GM10847 (cell line): ENCODE results near the gene PGAP3.

Experiments
- POLR2A ChIP-seq: IDR thresholded peaks from 2 replicates; pipeline ENCODE4 v1.6.1; 2011; ENCODE audit not compliant: insufficient read length; ENCODE audit errors: extremely low read depth

Gene PGAP3, protein sequence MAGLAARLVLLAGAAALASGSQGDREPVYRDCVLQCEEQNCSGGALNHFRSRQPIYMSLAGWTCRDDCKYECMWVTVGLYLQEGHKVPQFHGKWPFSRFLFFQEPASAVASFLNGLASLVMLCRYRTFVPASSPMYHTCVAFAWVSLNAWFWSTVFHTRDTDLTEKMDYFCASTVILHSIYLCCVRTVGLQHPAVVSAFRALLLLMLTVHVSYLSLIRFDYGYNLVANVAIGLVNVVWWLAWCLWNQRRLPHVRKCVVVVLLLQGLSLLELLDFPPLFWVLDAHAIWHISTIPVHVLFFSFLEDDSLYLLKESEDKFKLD

DNA sequence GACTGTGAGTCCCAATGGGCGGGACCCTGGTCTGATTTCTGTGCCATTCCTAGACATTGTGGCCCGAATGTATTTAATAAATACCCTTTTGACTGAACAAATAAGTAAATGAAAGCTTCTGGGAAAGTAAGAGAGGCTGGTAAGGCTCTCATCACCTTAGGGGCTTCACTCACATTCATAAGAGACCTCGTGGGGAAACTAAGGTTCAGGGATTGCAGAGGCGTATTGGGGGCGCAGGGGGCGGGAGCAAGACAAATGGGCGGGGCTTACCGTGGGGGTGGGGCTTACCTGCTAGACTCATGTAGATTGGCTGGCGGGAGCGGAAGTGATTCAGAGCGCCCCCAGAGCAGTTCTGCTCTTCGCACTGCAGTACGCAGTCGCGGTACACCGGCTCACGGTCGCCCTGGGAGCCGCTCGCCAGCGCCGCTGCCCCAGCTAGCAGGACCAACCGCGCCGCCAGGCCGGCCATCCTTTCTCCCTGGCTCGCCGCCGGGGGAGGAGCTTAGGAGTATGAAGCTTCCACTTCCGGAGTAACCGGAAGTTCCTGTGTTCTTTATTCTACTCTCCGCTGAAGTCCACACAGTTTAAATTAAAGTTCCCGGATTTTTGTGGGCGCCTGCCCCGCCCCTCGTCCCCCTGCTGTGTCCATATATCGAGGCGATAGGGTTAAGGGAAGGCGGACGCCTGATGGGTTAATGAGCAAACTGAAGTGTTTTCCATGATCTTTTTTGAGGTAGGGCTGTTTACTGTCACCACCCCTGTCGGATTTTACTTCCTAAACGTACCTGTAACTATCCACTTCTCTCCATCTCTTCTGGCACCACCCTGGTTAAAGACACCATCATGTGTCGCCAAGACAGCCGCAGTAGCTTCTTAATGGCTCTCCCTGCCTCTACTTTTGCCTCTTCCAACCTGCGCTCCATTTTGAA, at the start of gene PGAP3:
PGAP3 (minus strand) TSS at position 512 of the 929 bp plus-strand sequence; CDS start at position 469, 43 bp downstream.
- TF ChIP-seq POLR2A = peak; percentile 65

DNA sequence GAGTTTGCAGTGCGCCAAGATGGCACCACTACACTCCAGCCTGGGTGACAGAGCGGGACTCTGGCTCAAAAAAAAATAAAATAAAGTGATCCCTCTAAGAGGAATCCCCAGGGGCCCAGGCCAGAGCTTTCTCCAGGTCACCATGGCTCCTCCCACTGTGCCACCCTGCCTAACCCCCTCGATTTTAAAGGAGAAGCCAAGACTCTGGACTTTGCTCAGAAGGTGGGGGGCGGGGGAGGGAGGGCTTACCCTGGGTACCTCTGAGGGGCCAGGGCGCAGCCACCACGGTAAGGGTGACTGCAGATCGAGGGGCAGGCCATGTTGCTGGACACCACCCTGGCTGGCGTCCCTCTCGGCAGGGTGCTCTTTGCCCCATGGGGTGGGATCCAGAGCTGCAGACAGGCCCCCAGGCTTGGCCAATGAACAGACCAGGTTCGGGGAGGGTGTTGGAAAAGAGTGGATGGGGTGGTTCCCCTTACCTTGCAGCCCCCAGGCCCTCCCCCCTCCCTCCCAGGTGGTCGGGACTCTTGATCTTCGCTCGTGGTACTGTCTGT, 49.4 kb upstream of the PGAP3 start:
- no peak for TF ChIP-seq POLR2A

DNA sequence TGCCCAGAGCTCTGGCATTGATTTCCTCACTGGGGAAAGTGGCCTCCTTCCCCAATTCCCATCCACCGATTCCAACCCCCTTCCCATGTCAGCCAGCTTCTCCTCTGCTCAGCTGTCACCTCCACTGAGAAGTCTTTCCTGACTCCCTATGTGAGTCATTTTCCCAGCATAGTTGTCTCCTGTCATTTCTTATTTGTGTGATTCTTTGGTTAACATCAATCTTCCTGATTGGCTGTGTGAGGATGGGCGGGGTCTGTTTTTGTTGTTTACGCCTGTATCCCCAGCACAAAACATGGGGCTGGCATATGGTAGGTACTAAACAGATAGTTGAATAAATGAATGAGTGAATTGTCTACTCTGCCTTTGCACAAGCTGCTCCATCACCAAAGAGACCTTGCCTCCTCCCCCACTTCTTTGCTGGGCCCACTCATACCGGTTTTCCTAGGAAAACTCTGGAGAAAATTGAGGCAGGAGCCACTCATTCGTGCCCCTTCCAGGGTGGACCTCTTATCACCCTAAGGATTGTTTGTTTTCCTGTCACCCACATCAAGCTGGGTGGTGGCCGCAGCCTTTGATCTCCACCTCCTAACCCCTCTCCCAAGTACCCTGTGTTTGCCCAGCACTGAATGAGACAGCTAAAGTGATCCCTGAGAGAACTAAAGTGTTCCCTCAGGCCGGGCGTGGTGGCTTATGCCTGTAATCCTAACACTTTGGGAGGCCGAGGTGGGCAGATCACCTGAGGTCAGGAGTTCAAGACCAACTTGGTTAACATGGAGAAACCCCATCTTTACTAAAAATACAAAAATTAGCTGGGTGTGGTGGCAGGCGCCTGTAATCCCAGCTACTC, 48.7 kb upstream of the PGAP3 start:
- TF ChIP-seq POLR2A = no peak

DNA sequence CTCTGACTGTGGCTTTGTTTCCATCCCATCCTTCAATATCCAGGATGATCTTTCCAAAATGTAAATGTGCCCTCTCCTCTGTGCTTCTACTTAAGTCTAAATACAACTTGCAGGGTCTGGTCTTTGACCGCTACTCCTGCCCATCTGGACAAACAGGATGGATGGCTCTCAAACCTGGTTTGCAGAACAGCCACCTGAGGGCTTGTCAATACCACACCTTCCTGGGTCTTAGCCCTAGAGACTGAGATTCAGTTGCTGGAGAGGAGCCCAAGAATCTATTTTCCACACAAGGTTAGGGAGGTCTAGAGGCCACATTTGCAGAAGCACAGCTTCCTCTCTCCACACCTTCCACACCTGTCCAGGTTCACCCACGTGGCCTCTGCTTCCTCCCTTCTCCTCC, 48.0 kb upstream of the PGAP3 start:
- no peak for TF ChIP-seq POLR2A

DNA sequence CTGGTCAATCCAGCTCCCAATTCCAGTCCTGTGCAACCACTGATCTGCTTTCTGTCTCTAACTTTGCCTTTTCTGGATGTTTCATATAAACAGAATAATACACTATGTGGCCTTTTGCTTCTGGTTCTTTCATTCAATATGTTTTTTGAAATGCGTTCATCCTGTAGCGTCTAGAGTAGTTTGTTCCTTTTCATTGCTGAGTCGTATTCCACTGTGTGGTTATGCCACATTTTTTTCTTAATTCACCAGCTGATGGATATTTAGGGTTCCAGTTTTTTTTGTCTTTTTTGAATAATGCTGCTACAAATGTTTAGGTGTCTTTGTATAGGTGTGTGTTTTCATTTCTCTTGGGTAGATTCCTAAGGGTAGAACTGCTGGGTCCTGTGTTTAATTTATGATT, 44.7 kb upstream of the PGAP3 start:
- TF ChIP-seq POLR2A = no peak

DNA sequence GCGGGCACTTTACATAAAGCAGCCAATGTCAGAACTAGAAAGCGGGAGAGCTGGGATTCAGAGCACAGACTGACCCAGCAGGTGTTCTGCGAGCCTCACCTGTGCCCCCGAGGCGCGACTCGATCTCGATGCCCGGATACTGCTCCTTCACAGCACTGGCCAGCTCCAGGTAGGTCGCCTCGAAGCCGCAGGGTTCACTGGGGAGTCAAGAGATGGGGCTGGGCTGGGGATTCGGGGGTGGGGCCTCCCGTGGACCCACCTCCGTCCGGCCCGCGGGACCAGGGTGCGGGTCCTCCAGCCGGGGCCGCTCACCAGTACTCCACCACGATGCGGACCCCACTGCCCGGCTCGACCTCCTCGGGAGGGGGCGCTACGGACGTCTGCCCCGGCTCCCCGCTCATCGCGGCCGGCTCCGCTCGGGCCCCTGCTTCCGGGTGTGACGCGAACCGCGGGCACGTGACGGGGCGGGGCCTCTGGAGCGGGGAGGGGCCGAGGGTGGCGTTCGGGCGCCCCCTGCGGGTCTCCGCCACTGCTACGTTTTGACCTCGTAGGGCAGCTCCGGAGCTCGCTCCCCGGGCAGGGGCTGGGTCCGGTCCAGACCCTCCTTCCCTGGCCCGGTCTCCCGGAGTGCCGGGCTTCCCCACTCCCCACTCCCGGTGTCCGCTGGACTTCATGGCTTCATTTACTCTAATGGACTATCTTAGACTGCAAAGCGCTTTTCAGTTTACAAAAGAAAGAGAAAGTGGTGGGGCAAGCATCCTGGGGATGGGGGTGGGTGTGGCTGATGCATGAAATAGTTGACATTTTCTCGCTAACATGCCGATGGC, 42.5 kb upstream of the PGAP3 start, which contains the start of gene MIEN1:
MIEN1 (minus strand) TSS at position 438 of the 827 bp plus-strand sequence; CDS start at position 401, 37 bp downstream.
- peak; percentile 81 for TF ChIP-seq POLR2A

DNA sequence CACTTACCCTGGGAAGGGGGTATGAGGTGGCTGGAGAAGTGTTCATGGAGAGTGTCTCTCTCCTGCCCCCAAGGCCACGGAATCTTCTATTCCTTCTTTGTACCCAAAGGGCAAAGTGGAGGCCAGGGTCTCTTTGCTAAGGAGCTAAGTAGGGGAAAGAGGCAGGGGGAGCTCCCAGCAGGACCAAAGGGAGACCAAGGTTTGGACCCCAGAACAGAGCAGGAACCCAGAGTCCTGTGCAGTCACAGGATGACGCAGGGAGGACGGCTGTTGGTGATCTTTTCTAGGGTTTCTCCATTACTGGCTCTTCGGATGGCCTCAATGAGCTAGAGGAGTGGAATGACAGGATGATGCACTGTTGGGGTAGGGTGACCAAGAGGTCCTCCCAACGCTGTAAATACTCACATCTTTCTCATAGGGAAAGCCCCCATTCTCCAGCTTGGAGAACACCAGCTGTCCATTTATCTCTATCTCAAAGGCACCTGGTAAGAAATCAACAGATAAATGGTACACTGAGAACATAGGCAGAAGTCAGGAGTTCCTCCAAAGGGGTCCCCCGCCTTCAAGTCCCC, 41.5 kb upstream of the PGAP3 start:
- no peak for TF ChIP-seq POLR2A

DNA sequence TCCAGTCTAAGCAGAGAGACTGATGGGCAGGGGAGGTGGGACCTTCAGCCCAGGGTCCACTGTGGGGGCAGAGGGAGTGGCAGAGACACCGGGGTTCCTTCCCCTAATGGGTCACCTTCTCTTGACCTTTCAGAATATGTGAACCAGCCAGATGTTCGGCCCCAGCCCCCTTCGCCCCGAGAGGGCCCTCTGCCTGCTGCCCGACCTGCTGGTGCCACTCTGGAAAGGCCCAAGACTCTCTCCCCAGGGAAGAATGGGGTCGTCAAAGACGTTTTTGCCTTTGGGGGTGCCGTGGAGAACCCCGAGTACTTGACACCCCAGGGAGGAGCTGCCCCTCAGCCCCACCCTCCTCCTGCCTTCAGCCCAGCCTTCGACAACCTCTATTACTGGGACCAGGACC, 39.7 kb upstream of the PGAP3 start:
- TF ChIP-seq POLR2A = no peak

DNA sequence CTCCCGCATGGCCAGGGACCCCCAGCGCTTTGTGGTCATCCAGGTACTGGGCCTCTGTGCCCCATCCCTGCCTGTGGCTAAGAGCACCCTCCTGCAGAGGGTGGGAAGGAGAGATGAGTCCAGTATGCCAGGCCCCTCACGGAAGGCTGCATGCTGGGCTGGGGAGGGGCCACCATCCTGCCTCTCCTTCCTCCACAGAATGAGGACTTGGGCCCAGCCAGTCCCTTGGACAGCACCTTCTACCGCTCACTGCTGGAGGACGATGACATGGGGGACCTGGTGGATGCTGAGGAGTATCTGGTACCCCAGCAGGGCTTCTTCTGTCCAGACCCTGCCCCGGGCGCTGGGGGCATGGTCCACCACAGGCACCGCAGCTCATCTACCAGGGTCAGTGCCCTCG, 38.8 kb upstream of the PGAP3 start:
- TF ChIP-seq POLR2A = no peak

DNA sequence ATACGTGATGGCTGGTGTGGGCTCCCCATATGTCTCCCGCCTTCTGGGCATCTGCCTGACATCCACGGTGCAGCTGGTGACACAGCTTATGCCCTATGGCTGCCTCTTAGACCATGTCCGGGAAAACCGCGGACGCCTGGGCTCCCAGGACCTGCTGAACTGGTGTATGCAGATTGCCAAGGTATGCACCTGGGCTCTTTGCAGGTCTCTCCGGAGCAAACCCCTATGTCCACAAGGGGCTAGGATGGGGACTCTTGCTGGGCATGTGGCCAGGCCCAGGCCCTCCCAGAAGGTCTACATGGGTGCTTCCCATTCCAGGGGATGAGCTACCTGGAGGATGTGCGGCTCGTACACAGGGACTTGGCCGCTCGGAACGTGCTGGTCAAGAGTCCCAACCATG, 36.9 kb upstream of the PGAP3 start:
- TF ChIP-seq POLR2A = no peak

DNA sequence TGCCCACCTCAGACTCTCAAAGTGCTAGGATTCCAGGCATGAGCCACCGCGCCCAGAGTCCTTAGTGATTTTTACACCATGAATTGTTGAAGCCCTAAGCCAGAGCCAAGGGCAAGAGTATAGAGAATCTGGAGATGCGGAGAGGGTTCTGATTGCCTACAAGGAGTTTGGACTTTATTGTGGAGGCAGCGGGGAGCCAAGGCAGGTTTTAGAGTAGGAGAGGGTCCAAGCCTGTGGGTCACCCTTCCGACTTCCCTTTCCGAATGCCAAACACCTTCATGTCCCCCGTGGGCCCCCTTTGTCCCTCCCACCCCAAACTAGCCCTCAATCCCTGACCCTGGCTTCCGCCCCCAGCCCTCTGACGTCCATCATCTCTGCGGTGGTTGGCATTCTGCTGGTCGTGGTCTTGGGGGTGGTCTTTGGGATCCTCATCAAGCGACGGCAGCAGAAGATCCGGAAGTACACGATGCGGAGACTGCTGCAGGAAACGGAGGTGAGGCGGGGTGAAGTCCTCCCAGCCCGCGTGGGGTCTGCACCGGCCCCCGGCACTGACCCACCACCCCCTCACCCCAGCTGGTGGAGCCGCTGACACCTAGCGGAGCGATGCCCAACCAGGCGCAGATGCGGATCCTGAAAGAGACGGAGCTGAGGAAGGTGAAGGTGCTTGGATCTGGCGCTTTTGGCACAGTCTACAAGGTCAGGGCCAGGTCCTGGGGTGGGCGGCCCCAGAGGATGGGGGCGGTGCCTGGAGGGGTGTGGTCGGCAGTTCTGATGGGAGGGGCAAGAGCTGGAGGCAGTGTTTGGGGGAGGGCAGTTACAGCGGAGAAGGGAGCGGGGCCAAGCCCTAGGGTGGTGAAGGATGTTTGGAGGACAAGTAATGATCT, 35.4 kb upstream of the PGAP3 start:
- no peak for TF ChIP-seq POLR2A

DNA sequence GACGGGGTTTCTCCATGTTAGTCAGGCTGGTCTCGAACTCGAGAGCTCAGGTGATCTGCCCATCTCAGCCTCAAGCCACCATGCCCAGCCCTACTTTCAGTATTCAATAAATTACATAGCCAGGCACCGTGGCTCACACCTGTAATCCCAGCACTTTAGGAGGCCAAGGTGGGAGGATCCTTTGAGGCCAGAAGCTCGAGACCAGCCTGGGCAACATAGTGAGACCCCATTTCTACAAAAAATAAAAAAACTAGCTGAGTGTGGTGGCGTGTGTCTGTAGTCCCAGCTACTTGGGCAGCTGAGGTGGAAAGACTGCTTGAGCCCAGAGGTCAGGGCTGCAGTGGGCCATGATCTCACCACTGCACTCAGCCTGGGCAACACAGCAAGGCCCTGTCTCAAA, 34.2 kb upstream of the PGAP3 start:
- no peak for TF ChIP-seq POLR2A
